HepG2 (cell line): ENCODE results near the gene NPPC. TPM values are rescaled to one million over a fixed set of nuclear protein-coding genes. Genes with fewer than 3 reads are reported as not detected.

Experiments
- IKZF4 ChIP-seq: sonication (generic); formaldehyde crosslinking; IDR thresholded peaks from 2 replicates; pipeline ENCODE4 v1.5.1; 2020; ENCODE audit warnings: borderline replicate concordance, mild to moderate bottlenecking, low read depth, missing genetic modification reagents; ENCODE audit errors: not compliant biosample characterization
- PAWR ChIP-seq: sonication (generic); formaldehyde crosslinking; IDR thresholded peaks from 2 replicates; pipeline ENCODE4 v1.4.0; 2020; ENCODE audit warnings: missing genetic modification reagents, mild to moderate bottlenecking, borderline replicate concordance
- TOPORS ChIP-seq: sonication (generic); formaldehyde crosslinking; IDR thresholded peaks from 2 replicates; pipeline ENCODE4 v1.8.0; 2023; ENCODE audit warnings: mild to moderate bottlenecking, missing genetic modification reagents
- ZNF232 ChIP-seq: sonication (generic); formaldehyde crosslinking; IDR thresholded peaks from 2 replicates; pipeline ENCODE4 v1.4.0; 2020; ENCODE audit warnings: missing genetic modification reagents, borderline replicate concordance
- ZNF260 ChIP-seq: sonication (generic); formaldehyde crosslinking; IDR thresholded peaks from 2 replicates; pipeline ENCODE4 v1.4.0; 2020; ENCODE audit warnings: missing genetic modification reagents, low read depth, mild to moderate bottlenecking, borderline replicate concordance
- ZNF761 ChIP-seq: sonication (generic); formaldehyde crosslinking; conservative IDR thresholded peaks from 2 replicates; pipeline ENCODE4 v1.4.0; 2020; ENCODE audit warnings: mild to moderate bottlenecking, missing genetic modification reagents
- polyA plus RNA-seq, 8 experiments: library from polyadenylated mRNA; depleted of rRNA in 3 of 8; stranded (reverse) in 7 of 8; unstranded in 1 of 8; fragments of >200 nt; fragmentation: Illumina TruSeq in 4 of 8; extraction: Trizol in 4 of 8; gene quantifications; 2 replicates each; pipeline versions ENCODE4 v1.2.1 to v1.2.3, GENCODE V29; 2011 to 2016; ENCODE audit warnings: low read depth in 4 of 8, missing spikeins in 1 of 8, mixed read lengths in 1 of 8; ENCODE audit not compliant: insufficient read depth in 1 of 8
- total RNA-seq, 5 experiments: library from RNA; depleted of rRNA; stranded (reverse); fragments of >200 nt; fragmentation: Illumina TruSeq; extraction: Trizol; gene quantifications; 2 replicates each; pipeline ENCODE4 v1.2.3, GENCODE V29; 2016; ENCODE audit warnings: low read depth in 1 of 5
- TF ChIP-seq, protein P1 (sequence below): sonication (generic); formaldehyde crosslinking; IDR thresholded peaks from one replicate; pipeline ENCODE4 v1.5.1; 2020; ENCODE audit warnings: mild to moderate bottlenecking, missing genetic modification reagents; ENCODE audit errors: not compliant biosample characterization
- TF ChIP-seq, protein P2 (sequence below): sonication (generic); formaldehyde crosslinking; conservative IDR thresholded peaks from 2 replicates; pipeline ENCODE4 v1.8.1; 2023; ENCODE audit warnings: missing genetic modification reagents
- TF ChIP-seq, protein P3 (sequence below): sonication (generic); formaldehyde crosslinking; IDR thresholded peaks from 2 replicates; pipeline ENCODE4 v1.8.1; 2023; ENCODE audit warnings: mild to moderate bottlenecking, inconsistent platforms, moderate library complexity, missing genetic modification reagents, borderline replicate concordance
- TF ChIP-seq, protein P4 (sequence below): sonication (generic); formaldehyde crosslinking; IDR thresholded peaks from 2 replicates; pipeline ENCODE4 v1.5.1; 2020; ENCODE audit warnings: mild to moderate bottlenecking, missing genetic modification reagents, borderline replicate concordance
- TF ChIP-seq, protein P5 (sequence below): fragments of 450-650 bp; IDR thresholded peaks from 2 replicates; pipeline ENCODE4 v1.6.1; 2016

The NPPC gene
- total and polyA plus RNA-seq, 2 of the 13 experiments (the other 11 are each of a cell fraction or from before 2014, with no cell fraction given), result 0.11 TPM; not detected in 1

DNA sequence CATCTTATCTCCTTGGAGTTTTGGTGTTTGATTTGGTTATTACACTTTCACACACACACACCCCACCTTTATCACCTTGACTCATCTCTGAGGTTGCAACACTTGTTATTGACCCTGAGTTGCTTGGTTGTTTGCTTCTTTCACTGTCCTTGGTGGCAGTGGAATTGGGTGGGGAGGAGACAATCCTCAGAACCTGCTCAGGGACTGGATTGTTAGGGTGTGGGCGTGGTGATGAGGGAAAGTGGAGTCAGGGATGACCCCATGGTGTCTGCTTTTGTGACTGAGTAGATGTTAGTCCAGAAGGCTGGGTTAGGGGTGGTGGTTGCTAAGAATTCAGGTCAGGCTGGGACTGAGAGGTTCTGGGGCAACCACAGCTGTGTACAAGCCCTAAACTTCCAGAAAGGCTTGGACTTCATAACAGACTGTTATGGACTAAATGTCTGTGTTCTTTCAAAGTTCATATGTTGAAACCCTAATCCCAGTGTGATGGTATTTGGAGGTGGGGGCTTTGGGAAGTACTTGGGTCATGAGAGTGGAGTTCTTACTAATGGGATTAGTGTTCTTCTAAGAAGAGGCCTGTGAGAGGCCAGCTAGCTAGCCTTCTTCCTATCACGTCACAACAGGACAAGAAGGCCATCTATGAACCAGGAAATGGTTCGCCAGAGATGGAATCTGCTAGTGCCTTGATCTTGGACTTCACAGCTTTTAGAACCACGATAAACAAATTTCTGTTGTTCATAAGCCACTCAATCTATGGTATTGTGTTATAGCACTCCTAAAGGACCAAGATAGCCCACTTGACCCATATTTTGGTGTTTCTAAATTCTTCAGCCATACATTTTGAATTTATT lies 31.9 kb upstream of the NPPC start (continued):
- TF ChIP-seq, protein P1, sequence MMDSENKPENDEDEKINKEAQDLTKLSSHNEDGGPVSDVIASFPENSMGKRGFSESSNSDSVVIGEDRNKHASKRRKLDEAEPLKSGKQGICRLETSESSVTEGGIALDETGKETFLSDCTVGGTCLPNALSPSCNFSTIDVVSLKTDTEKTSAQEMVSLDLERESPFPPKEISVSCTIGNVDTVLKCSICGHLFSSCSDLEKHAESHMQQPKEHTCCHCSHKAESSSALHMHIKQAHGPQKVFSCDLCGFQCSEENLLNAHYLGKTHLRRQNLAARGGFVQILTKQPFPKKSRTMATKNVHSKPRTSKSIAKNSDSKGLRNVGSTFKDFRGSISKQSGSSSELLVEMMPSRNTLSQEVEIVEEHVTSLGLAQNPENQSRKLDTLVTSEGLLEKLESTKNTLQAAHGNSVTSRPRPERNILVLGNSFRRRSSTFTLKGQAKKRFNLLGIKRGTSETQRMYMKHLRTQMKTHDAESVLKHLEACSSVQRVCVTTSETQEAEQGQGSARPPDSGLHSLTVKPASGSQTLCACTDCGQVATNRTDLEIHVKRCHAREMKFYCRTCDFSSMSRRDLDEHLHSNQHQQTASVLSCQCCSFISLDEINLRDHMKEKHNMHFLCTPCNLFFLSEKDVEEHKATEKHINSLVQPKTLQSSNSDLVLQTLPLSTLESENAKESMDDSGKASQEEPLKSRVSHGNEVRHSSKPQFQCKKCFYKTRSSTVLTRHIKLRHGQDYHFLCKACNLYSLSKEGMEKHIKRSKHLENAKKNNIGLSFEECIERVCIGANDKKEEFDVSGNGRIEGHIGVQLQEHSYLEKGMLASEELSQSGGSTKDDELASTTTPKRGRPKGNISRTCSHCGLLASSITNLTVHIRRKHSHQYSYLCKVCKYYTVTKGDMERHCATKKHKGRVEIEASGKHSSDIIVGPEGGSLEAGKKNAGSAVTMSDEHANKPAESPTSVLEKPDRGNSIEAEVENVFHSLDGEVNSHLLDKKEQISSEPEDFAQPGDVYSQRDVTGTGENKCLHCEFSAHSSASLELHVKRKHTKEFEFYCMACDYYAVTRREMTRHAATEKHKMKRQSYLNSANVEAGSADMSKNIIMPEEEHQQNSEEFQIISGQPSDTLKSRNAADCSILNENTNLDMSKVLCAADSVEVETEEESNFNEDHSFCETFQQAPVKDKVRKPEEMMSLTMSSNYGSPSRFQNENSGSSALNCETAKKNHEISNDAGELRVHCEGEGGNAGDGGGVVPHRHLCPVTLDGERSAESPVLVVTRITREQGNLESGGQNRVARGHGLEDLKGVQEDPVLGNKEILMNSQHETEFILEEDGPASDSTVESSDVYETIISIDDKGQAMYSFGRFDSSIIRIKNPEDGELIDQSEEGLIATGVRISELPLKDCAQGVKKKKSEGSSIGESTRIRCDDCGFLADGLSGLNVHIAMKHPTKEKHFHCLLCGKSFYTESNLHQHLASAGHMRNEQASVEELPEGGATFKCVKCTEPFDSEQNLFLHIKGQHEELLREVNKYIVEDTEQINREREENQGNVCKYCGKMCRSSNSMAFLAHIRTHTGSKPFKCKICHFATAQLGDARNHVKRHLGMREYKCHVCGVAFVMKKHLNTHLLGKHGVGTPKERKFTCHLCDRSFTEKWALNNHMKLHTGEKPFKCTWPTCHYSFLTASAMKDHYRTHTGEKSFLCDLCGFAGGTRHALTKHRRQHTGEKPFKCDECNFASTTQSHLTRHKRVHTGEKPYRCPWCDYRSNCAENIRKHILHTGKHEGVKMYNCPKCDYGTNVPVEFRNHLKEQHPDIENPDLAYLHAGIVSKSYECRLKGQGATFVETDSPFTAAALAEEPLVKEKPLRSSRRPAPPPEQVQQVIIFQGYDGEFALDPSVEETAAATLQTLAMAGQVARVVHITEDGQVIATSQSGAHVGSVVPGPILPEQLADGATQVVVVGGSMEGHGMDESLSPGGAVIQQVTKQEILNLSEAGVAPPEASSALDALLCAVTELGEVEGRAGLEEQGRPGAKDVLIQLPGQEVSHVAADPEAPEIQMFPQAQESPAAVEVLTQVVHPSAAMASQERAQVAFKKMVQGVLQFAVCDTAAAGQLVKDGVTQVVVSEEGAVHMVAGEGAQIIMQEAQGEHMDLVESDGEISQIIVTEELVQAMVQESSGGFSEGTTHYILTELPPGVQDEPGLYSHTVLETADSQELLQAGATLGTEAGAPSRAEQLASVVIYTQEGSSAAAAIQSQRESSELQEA, result no peak
- TF ChIP-seq PAWR (CRISPR knock-in tag), result no peak
- TF ChIP-seq, protein P2, sequence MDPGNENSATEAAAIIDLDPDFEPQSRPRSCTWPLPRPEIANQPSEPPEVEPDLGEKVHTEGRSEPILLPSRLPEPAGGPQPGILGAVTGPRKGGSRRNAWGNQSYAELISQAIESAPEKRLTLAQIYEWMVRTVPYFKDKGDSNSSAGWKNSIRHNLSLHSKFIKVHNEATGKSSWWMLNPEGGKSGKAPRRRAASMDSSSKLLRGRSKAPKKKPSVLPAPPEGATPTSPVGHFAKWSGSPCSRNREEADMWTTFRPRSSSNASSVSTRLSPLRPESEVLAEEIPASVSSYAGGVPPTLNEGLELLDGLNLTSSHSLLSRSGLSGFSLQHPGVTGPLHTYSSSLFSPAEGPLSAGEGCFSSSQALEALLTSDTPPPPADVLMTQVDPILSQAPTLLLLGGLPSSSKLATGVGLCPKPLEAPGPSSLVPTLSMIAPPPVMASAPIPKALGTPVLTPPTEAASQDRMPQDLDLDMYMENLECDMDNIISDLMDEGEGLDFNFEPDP, result no peak
- TF ChIP-seq, protein P3, sequence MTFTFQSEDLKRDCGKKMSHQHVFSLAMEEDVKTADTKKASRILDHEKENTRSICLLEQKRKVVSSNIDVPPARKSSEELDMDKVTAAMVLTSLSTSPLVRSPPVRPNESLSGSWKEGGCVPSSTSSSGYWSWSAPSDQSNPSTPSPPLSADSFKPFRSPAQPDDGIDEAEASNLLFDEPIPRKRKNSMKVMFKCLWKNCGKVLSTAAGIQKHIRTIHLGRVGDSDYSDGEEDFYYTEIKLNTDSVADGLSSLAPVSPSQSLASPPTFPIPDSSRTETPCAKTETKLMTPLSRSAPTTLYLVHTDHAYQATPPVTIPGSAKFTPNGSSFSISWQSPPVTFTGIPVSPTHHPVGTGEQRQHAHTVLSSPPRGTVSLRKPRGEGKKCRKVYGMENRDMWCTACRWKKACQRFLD (CRISPR knock-in tag), result no peak
- TF ChIP-seq, protein P4, sequence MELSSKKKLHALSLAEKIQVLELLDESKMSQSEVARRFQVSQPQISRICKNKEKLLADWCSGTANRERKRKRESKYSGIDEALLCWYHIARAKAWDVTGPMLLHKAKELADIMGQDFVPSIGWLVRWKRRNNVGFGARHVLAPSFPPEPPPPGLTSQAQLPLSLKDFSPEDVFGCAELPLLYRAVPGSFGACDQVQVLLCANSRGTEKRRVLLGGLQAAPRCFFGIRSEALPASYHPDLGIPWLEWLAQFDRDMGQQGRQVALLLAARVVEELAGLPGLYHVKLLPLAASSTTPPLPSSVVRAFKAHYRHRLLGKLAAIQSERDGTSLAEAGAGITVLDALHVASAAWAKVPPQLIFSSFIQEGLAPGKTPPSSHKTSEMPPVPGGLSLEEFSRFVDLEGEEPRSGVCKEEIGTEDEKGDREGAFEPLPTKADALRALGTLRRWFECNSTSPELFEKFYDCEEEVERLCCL, result no peak
- no peak for TF ChIP-seq TOPORS (CRISPR knock-in tag)
- no peak for TF ChIP-seq ZNF260
- TF ChIP-seq, protein P5, sequence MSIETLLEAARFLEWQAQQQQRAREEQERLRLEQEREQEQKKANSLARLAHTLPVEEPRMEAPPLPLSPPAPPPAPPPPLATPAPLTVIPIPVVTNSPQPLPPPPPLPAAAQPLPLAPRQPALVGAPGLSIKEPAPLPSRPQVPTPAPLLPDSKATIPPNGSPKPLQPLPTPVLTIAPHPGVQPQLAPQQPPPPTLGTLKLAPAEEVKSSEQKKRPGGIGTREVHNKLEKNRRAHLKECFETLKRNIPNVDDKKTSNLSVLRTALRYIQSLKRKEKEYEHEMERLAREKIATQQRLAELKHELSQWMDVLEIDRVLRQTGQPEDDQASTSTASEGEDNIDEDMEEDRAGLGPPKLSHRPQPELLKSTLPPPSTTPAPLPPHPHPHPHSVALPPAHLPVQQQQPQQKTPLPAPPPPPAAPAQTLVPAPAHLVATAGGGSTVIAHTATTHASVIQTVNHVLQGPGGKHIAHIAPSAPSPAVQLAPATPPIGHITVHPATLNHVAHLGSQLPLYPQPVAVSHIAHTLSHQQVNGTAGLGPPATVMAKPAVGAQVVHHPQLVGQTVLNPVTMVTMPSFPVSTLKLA, result no peak
- TF ChIP-seq ZNF232 (CRISPR knock-in tag), result no peak
- no peak for TF ChIP-seq ZNF761 (CRISPR knock-in tag)
- TF ChIP-seq IKZF4 (CRISPR knock-in tag), result no peak
